Measurements from ENCODE around the gene DENND10.

DNA sequence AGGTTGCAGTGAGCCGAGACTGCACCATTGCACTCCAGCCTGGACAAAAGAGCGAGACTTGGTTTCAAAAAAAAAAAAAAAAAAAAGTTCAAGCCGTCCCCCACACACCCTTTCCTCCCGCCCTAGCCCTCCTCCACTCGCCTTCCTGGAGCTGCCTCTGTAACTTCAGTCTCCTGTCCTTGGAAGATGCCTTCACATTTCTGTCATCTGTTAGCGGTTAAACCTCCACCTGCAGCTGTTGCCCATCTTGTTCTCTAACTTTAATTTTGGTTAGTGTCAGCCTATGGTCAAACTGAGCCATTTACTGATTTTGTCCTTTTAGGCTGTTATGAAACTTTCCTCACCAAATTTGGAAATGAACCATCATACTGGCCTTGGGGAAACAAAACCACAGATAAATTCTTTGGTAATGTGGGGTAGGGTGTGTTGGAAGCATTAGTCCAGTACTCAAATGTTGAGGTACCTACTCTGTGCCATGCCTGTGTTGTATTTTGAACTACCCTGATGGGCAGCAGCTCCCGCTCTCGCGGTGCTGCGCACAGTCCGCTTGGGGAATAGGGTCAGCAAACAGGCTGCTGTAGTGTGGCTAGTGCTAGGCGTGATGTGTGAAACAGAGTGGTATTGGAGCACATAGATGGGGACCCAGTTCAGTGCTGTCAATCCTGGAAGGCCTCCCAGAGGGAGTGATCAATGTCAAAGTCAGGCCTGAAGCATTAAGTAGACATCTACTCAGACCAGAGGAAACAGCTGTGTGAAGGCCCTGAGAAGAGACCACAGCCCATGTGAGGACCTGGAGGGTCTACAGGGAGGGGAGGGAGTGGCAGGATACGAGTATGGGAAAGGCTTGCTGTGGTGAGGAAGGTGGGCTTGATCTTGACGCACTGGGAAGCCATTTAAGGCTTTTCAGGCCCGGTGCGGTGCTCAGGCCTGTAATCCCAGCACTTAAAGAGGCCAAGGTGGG lies 34.7 kb downstream of the DENND10 start:
- no peak for TF ChIP-seq EZH2phosphoT487 (IDR thresholded peaks at IDR 0.05)
- TF ChIP-seq, protein P1, sequence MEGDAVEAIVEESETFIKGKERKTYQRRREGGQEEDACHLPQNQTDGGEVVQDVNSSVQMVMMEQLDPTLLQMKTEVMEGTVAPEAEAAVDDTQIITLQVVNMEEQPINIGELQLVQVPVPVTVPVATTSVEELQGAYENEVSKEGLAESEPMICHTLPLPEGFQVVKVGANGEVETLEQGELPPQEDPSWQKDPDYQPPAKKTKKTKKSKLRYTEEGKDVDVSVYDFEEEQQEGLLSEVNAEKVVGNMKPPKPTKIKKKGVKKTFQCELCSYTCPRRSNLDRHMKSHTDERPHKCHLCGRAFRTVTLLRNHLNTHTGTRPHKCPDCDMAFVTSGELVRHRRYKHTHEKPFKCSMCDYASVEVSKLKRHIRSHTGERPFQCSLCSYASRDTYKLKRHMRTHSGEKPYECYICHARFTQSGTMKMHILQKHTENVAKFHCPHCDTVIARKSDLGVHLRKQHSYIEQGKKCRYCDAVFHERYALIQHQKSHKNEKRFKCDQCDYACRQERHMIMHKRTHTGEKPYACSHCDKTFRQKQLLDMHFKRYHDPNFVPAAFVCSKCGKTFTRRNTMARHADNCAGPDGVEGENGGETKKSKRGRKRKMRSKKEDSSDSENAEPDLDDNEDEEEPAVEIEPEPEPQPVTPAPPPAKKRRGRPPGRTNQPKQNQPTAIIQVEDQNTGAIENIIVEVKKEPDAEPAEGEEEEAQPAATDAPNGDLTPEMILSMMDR (IDR thresholded peaks at IDR 0.05): no peak
- no peak for TF ChIP-seq EZH2 (IDR thresholded peaks at IDR 0.05)
